K562 (cell line): Measurements from ENCODE around the gene RNF187. TPM values are rescaled to one million over a fixed set of nuclear protein-coding genes. Genes with fewer than 3 reads are reported as not detected.

Experiments used
- ELF1 ChIP-seq: fragments of 200-800 bp; sonication (Bioruptor generic); IDR thresholded peaks from 2 replicates; pipeline ENCODE4 v1.6.1; 2016; ENCODE audit warnings: missing genetic modification characterization, missing compliant biosample characterization
- ELF4 ChIP-seq: fragments of 450-650 bp; formaldehyde crosslinking; IDR thresholded peaks from 2 replicates; pipeline ENCODE4 v1.4.0; 2022; ENCODE audit warnings: missing genetic modification characterization
- MTA1 ChIP-seq: fragments of 450-650 bp; IDR thresholded peaks from 2 replicates; pipeline ENCODE4 v1.6.1; 2017; ENCODE audit warnings: borderline replicate concordance
- NR4A1 ChIP-seq, 2 experiments: fragments of 250-450 bp in 1 of 2; fragments of 450-650 bp in 1 of 2; sonication (Bioruptor Pico) in 1 of 2; IDR thresholded peaks; 2 replicates each; pipeline versions ENCODE4 v1.4.0 to v1.6.1; 2016 to 2020; ENCODE audit warnings: mild to moderate bottlenecking in 2 of 2, missing compliant biosample characterization in 1 of 2, missing genetic modification characterization in 1 of 2, moderate library complexity in 1 of 2
- RBFOX2 ChIP-seq: fragments of 200-400 bp; formaldehyde crosslinking; IDR thresholded peaks from 2 replicates; pipeline ENCODE4 v1.6.1; 2017; ENCODE audit warnings: low read depth, mild to moderate bottlenecking, low read length, moderate library complexity
- ZBTB9 ChIP-seq: fragments of 450-650 bp; formaldehyde crosslinking; IDR thresholded peaks from 2 replicates; pipeline ENCODE4 v1.4.0; 2020; ENCODE audit warnings: mild to moderate bottlenecking, moderate library complexity
- ZNF512 ChIP-seq: IDR thresholded peaks from 2 replicates; pipeline ENCODE4 v1.6.1; 2016; ENCODE audit warnings: missing genetic modification characterization, missing compliant biosample characterization
- ZNF655 ChIP-seq: fragments of 250-450 bp; sonication (Bioruptor Pico); IDR thresholded peaks from 2 replicates; pipeline ENCODE4 v1.5.0; 2021
- polyA plus RNA-seq, 8 experiments: library from polyadenylated mRNA; depleted of rRNA in 4 of 8; stranded (reverse) in 5 of 8; unstranded in 3 of 8; fragments of >200 nt; fragmentation: Nextera tagmentation in 2 of 8; fragmentation: Illumina TruSeq in 1 of 8; extraction: Ambion mirVana in 2 of 8; extraction: Trizol in 1 of 8; gene quantifications; 2 replicates each; pipeline versions ENCODE4 v1.2.1 to v1.2.3, GENCODE V29; 2011 to 2014; ENCODE audit warnings: inconsistent platforms in 1 of 8, missing spikeins in 1 of 8
- total RNA-seq, 7 experiments: library from RNA; depleted of rRNA in 6 of 7; stranded (reverse); fragments of >200 nt in 6 of 7; fragmentation: Illumina TruSeq in 2 of 7; extraction: Trizol in 2 of 7; gene quantifications; 2 replicates each; pipeline versions ENCODE4 v1.2.1 to v1.2.3, GENCODE V29; 2011 to 2021; ENCODE audit warnings: low replicate concordance in 1 of 7
- TF ChIP-seq, protein P1 (sequence below): sonication (generic); formaldehyde crosslinking; IDR thresholded peaks from 2 replicates; pipeline ENCODE4 v1.8.0; 2022; ENCODE audit warnings: mild to moderate bottlenecking, missing genetic modification reagents
- TF ChIP-seq, protein P2 (sequence below): sonication (generic); formaldehyde crosslinking; IDR thresholded peaks from 2 replicates; pipeline ENCODE4 v1.4.0; 2020; ENCODE audit warnings: mild to moderate bottlenecking, missing genetic modification reagents
- TF ChIP-seq, protein P3 (sequence below): fragments of 200-800 bp; sonication (Bioruptor generic); IDR thresholded peaks from 2 replicates; pipeline ENCODE4 v1.6.1; 2016; ENCODE audit warnings: missing genetic modification characterization, missing compliant biosample characterization
- TF ChIP-seq, protein P4 (sequence below): fragments of 250-450 bp; sonication (Bioruptor Pico); IDR thresholded peaks from 2 replicates; pipeline ENCODE4 v1.8.0; 2022; ENCODE audit warnings: inconsistent platforms, mild to moderate bottlenecking, moderate library complexity, borderline replicate concordance

The RNF187 gene
- total and polyA plus RNA-seq, 9 of the 15 experiments (the other 6 are each of a cell fraction or from before 2014, with no cell fraction given), result 2.3 to 119 (median 41.9) TPM

DNA sequence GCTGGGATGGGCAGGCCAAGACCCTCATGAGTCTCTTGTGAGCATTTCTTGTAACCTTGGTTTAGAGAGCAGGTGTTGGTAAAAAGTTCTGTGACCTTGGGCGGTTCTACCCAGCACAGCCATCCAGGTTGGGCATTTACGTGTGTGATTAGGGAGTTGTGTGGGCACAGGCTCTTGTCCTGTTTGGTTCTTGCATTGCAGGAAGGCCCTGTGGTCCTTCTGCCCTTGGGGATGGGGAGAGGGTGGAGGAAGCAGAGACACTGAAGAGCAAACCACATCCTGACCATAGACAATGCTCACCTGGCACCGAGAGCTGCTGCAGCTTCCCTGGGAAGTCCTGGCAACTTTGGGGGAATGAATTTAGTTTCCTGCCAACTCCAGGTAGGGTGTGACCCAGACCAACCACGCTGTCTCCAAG, 25.6 kb downstream of the RNF187 start (continued):
- no peak for TF ChIP-seq ZNF655
- TF ChIP-seq ZBTB9 (CRISPR knock-in tag), result peak; percentile 27; the same call in 1 of the 2 replicates
- TF ChIP-seq, protein P1, sequence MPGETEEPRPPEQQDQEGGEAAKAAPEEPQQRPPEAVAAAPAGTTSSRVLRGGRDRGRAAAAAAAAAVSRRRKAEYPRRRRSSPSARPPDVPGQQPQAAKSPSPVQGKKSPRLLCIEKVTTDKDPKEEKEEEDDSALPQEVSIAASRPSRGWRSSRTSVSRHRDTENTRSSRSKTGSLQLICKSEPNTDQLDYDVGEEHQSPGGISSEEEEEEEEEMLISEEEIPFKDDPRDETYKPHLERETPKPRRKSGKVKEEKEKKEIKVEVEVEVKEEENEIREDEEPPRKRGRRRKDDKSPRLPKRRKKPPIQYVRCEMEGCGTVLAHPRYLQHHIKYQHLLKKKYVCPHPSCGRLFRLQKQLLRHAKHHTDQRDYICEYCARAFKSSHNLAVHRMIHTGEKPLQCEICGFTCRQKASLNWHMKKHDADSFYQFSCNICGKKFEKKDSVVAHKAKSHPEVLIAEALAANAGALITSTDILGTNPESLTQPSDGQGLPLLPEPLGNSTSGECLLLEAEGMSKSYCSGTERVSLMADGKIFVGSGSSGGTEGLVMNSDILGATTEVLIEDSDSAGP, result no peak
- peak; percentile 61; the same call in 1 of the 2 replicates for TF ChIP-seq RBFOX2
- TF ChIP-seq ELF4 (CRISPR knock-in tag), result no peak
- no peak for TF ChIP-seq ELF1 (tag)
- no peak for TF ChIP-seq NR4A1 (CRISPR knock-in tag; IDR thresholded peaks at IDR 0.05)
- no peak for TF ChIP-seq NR4A1 (tag; IDR thresholded peaks at IDR 0.05)
- TF ChIP-seq, protein P2, sequence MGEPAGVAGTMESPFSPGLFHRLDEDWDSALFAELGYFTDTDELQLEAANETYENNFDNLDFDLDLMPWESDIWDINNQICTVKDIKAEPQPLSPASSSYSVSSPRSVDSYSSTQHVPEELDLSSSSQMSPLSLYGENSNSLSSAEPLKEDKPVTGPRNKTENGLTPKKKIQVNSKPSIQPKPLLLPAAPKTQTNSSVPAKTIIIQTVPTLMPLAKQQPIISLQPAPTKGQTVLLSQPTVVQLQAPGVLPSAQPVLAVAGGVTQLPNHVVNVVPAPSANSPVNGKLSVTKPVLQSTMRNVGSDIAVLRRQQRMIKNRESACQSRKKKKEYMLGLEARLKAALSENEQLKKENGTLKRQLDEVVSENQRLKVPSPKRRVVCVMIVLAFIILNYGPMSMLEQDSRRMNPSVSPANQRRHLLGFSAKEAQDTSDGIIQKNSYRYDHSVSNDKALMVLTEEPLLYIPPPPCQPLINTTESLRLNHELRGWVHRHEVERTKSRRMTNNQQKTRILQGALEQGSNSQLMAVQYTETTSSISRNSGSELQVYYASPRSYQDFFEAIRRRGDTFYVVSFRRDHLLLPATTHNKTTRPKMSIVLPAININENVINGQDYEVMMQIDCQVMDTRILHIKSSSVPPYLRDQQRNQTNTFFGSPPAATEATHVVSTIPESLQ, result peak; percentile 26; the same call in 1 of the 2 replicates
- TF ChIP-seq, protein P3, sequence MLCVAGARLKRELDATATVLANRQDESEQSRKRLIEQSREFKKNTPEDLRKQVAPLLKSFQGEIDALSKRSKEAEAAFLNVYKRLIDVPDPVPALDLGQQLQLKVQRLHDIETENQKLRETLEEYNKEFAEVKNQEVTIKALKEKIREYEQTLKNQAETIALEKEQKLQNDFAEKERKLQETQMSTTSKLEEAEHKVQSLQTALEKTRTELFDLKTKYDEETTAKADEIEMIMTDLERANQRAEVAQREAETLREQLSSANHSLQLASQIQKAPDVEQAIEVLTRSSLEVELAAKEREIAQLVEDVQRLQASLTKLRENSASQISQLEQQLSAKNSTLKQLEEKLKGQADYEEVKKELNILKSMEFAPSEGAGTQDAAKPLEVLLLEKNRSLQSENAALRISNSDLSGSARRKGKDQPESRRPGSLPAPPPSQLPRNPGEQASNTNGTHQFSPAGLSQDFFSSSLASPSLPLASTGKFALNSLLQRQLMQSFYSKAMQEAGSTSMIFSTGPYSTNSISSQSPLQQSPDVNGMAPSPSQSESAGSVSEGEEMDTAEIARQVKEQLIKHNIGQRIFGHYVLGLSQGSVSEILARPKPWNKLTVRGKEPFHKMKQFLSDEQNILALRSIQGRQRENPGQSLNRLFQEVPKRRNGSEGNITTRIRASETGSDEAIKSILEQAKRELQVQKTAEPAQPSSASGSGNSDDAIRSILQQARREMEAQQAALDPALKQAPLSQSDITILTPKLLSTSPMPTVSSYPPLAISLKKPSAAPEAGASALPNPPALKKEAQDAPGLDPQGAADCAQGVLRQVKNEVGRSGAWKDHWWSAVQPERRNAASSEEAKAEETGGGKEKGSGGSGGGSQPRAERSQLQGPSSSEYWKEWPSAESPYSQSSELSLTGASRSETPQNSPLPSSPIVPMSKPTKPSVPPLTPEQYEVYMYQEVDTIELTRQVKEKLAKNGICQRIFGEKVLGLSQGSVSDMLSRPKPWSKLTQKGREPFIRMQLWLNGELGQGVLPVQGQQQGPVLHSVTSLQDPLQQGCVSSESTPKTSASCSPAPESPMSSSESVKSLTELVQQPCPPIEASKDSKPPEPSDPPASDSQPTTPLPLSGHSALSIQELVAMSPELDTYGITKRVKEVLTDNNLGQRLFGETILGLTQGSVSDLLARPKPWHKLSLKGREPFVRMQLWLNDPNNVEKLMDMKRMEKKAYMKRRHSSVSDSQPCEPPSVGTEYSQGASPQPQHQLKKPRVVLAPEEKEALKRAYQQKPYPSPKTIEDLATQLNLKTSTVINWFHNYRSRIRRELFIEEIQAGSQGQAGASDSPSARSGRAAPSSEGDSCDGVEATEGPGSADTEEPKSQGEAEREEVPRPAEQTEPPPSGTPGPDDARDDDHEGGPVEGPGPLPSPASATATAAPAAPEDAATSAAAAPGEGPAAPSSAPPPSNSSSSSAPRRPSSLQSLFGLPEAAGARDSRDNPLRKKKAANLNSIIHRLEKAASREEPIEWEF (CRISPR knock-in tag), result no peak
- TF ChIP-seq, protein P4, sequence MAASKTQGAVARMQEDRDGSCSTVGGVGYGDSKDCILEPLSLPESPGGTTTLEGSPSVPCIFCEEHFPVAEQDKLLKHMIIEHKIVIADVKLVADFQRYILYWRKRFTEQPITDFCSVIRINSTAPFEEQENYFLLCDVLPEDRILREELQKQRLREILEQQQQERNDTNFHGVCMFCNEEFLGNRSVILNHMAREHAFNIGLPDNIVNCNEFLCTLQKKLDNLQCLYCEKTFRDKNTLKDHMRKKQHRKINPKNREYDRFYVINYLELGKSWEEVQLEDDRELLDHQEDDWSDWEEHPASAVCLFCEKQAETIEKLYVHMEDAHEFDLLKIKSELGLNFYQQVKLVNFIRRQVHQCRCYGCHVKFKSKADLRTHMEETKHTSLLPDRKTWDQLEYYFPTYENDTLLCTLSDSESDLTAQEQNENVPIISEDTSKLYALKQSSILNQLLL (CRISPR knock-in tag), result no peak
- no peak for TF ChIP-seq ZNF512
- TF ChIP-seq MTA1, result no peak
